HCT116 (cell line): Measurements from ENCODE around the gene PLA2R1. TPM values are rescaled to one million over a fixed set of nuclear protein-coding genes. Genes with fewer than 3 reads are reported as not detected.

ENCODE experiments used
- ATAC-seq: fragments of 200-7000 bp; cut with Tn5 transposase; 2 replicates; pipeline ENCODE4 v1.9.1; 2020; ENCODE audit warnings: mild to moderate bottlenecking, moderate library complexity
- BruUV-seq: library from RNA; stranded (reverse); fragments of 400-500 nt; replicated peaks from 2 replicates; lab custom pipeline; 2021; lab: Mats Ljungman, UMichigan
- CTCF ChIA-PET: fragments of 300-600 bp; sonication (Branson Sonifier 250); formaldehyde crosslinking; loops from one replicate; lab custom pipeline; 2021; ENCODE audit warnings: antibody characterized with exemption; lab: Charles Lee
- POLR2A ChIA-PET: fragments of 300-600, 350-600 bp; sonication (Branson Sonifier 250); formaldehyde crosslinking; loops from one replicate; lab custom pipeline; 2021; ENCODE audit warnings: antibody characterized with exemption; lab: Charles Lee
- RAD21 ChIA-PET, 2 experiments: fragments of 300-600 bp; sonication (Branson Sonifier 250); formaldehyde crosslinking; loops; one replicate each; lab custom pipeline; 2023; ENCODE audit warnings: low total read pairs in 2 of 2; ENCODE audit not compliant: uncharacterized antibody in 2 of 2, unreplicated experiment in 2 of 2, low non-redundant PET in 1 of 2; lab: Charles Lee
- DNase-seq: peaks from one replicate; pipeline ENCODE4 v3.0.0-alpha.2; 2010; ENCODE audit warnings: low read depth, low spot score
- H2AFZ ChIP-seq: fragments of 200-600 bp; shearing (Covaris generic), sonication (generic); 2 replicates; pipeline ENCODE4 v1.6.1; 2017; ENCODE audit warnings: low read depth, mixed run types, mixed read lengths, antibody characterized with exemption, low read length; ENCODE audit not compliant: poor library complexity, severe bottlenecking
- H3K27ac ChIP-seq: 2 replicates; pipeline ENCODE4 v1.5.1; 2012; ENCODE audit warnings: low read depth, low read length
- H3K27me3 ChIP-seq: fragments of 200-600 bp; sonication (generic); 2 replicates; pipeline ENCODE4 v1.6.1; 2016; ENCODE audit warnings: mixed run types, low read length, mixed read lengths; ENCODE audit not compliant: insufficient read depth
- H3K36me3 ChIP-seq, 2 experiments: fragments of 200-500 bp in 1 of 2; fragments of 200-600 bp in 1 of 2; sonication (Bioruptor generic) in 1 of 2; sonication (generic) in 1 of 2; 2 replicates each; pipeline versions ENCODE4 v1.5.1 to v1.6.1; 2014 to 2016; ENCODE audit warnings: low read length in 2 of 2, inconsistent platforms in 1 of 2, mixed read lengths in 1 of 2, mixed run types in 1 of 2; ENCODE audit not compliant: insufficient read depth in 2 of 2, control insufficient read depth in 1 of 2
- H3K4me1 ChIP-seq, 2 experiments: fragments of 200-600 bp in 1 of 2; sonication (generic) in 1 of 2; 2 replicates each; pipeline versions ENCODE4 v1.5.1 to v1.6.1; 2012 to 2017; ENCODE audit warnings: low read length in 2 of 2, inconsistent platforms in 1 of 2, mild to moderate bottlenecking in 1 of 2, mixed read lengths in 1 of 2, mixed run types in 1 of 2, moderate library complexity in 1 of 2; ENCODE audit not compliant: insufficient read depth in 2 of 2, control insufficient read depth in 1 of 2
- H3K4me2 ChIP-seq: fragments of 200-600 bp; sonication (generic); 2 replicates; pipeline ENCODE4 v1.6.1; 2017; ENCODE audit warnings: mixed run types, low read length, mixed read lengths
- H3K4me3 ChIP-seq, 2 experiments: fragments of 200-600 bp in 1 of 2; sonication (generic) in 1 of 2; replicated peaks in 1 of 2; 2 replicates each; pipeline ENCODE4 v1.5.1; 2011 to 2016; ENCODE audit warnings: low read length in 2 of 2, control low read depth in 1 of 2, low read depth in 1 of 2, mild to moderate bottlenecking in 1 of 2, mixed read lengths in 1 of 2, mixed run types in 1 of 2
- H3K79me2 ChIP-seq: fragments of 200-600 bp; sonication (generic); 2 replicates; pipeline ENCODE4 v1.6.1; 2017; ENCODE audit warnings: mild to moderate bottlenecking, mixed run types, low read length, moderate library complexity, mixed read lengths; ENCODE audit not compliant: insufficient read depth
- H3K9ac ChIP-seq: fragments of 200-600 bp; sonication (generic); 2 replicates; pipeline ENCODE4 v1.6.1; 2016; ENCODE audit warnings: low read length, mixed read lengths
- H3K9me2 ChIP-seq: fragments of 200-600 bp; sonication (generic), shearing (Covaris generic); 2 replicates; pipeline ENCODE4 v1.6.1; 2017; ENCODE audit warnings: mixed run types, mild to moderate bottlenecking, moderate library complexity; ENCODE audit not compliant: insufficient read depth
- H3K9me3 ChIP-seq, 2 experiments: fragments of 200-500 bp in 1 of 2; fragments of 200-600 bp in 1 of 2; sonication (Bioruptor generic) in 1 of 2; sonication (generic) in 1 of 2; 2 replicates each; pipeline ENCODE4 v1.6.1; 2014 to 2017; ENCODE audit warnings: low read length in 2 of 2, mixed read lengths in 2 of 2, inconsistent platforms in 1 of 2, low read depth in 1 of 2, mild to moderate bottlenecking in 1 of 2, mixed run types in 1 of 2, moderate library complexity in 1 of 2; ENCODE audit not compliant: control insufficient read depth in 1 of 2, insufficient read depth in 1 of 2
- H4K20me1 ChIP-seq: fragments of 200-600 bp; sonication (generic), shearing (Covaris generic); 2 replicates; pipeline ENCODE4 v1.6.1; 2017; ENCODE audit warnings: mixed run types, mild to moderate bottlenecking, moderate library complexity; ENCODE audit not compliant: insufficient read depth
- CEBPB ChIP-seq: IDR thresholded peaks from 2 replicates; pipeline ENCODE4 v1.6.1; 2012; ENCODE audit warnings: low read depth
- ELF1 ChIP-seq: IDR thresholded peaks from 2 replicates; pipeline ENCODE4 v1.6.1; 2012; ENCODE audit warnings: low read depth, borderline replicate concordance
- FOSL1 ChIP-seq: IDR thresholded peaks from 2 replicates; pipeline ENCODE4 v1.6.1; 2012; ENCODE audit warnings: low read depth
- POLR2AphosphoS5 ChIP-seq: IDR thresholded peaks from 2 replicates; pipeline ENCODE4 v1.6.1; 2011; ENCODE audit warnings: mild to moderate bottlenecking, low read depth, low read length, moderate library complexity
- SP1 ChIP-seq: IDR thresholded peaks from 2 replicates; pipeline ENCODE4 v1.6.1; 2012; ENCODE audit warnings: low read depth
- SRF ChIP-seq: IDR thresholded peaks from 2 replicates; pipeline ENCODE4 v1.6.1; 2012; ENCODE audit warnings: low read depth
- TCF7L2 ChIP-seq: IDR thresholded peaks from 2 replicates; pipeline ENCODE4 v1.7.0; 2011; ENCODE audit warnings: borderline replicate concordance, inconsistent platforms; ENCODE audit not compliant: insufficient read depth, insufficient read length; ENCODE audit errors: extremely low read depth
- ZFX ChIP-seq: fragments of 450-650 bp; IDR thresholded peaks from 2 replicates; pipeline ENCODE4 v1.6.1; 2017
- intact Hi-C: fragments of 100-400 bp; cut with micrococcal nuclease; formaldehyde crosslinking; loops from 2 replicates; pipeline ENCODE4 v1.10.0; 2022
- total RNA-seq: library from RNA; stranded (reverse); gene quantifications from one replicate; pipeline ENCODE4 v1.2.1, GENCODE V29; 2021; ENCODE audit not compliant: unreplicated experiment
- TF ChIP-seq, protein P1 (sequence below), 3 experiments: fragments of 200-600 bp in 1 of 3; sonication (generic) in 1 of 3; IDR thresholded peaks in 2 of 3; conservative IDR thresholded peaks in 1 of 3; 2 replicates each; pipeline ENCODE4 v1.5.1; 2012 to 2017; ENCODE audit warnings: low read depth in 2 of 3, low read length in 2 of 3, antibody characterized with exemption in 1 of 3, borderline replicate concordance in 1 of 3, control low read depth in 1 of 3, mild to moderate bottlenecking in 1 of 3, mixed read lengths in 1 of 3, mixed run types in 1 of 3, moderate library complexity in 1 of 3; ENCODE audit not compliant: insufficient read depth in 1 of 3
- TF ChIP-seq, protein P2 (sequence below): IDR thresholded peaks from 2 replicates; pipeline ENCODE4 v1.6.1; 2012; ENCODE audit warnings: low read depth

The PLA2R1 gene
- total RNA-seq, 1 experiment from 2014 or later = 0.34 TPM

DNA sequence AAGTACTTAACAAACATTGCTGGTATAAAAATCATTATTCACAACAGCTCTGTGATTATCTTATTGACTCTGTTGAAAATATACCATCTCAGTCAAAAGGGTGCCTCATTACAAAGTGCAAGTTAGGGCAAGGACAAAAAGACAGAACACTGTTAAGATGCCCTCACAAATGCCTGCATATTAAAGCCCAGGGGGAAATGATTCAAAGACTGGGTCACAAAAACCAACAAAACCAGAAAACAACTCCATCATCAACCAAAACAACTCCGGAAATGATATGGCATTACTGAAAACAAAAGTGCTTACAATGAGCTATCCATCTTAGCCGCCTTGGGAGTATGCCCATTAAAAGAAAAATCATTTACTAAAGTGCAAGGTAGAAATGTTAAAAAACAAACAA is 9.9 kb downstream of the PLA2R1 start:
- Histone ChIP-seq H2AFZ (no peak overlapping the region), H4K20me1 (no peaks in the 10 kb centered on the region), H3K4me3 (no peak overlapping the region), H3K79me2 (no peaks in the 10 kb centered on the region), H3K9me2 (no peaks in the 10 kb centered on the region), H3K4me1 (no peaks in the 10 kb centered on the region), H3K9ac (no peak overlapping the region), H3K4me2 (no peak overlapping the region), H3K27me3 (no peaks in the 10 kb centered on the region), H3K27ac (no peak overlapping the region), H3K9me3 (no peaks in the 10 kb centered on the region), H3K36me3 (no peaks in the 10 kb centered on the region)
- CTCF ChIA-PET = no interaction called here
- ATAC-seq (no peak), DNase-seq (no peak)
- POLR2A ChIA-PET = no interaction called here
- TF ChIP-seq, protein P1, sequence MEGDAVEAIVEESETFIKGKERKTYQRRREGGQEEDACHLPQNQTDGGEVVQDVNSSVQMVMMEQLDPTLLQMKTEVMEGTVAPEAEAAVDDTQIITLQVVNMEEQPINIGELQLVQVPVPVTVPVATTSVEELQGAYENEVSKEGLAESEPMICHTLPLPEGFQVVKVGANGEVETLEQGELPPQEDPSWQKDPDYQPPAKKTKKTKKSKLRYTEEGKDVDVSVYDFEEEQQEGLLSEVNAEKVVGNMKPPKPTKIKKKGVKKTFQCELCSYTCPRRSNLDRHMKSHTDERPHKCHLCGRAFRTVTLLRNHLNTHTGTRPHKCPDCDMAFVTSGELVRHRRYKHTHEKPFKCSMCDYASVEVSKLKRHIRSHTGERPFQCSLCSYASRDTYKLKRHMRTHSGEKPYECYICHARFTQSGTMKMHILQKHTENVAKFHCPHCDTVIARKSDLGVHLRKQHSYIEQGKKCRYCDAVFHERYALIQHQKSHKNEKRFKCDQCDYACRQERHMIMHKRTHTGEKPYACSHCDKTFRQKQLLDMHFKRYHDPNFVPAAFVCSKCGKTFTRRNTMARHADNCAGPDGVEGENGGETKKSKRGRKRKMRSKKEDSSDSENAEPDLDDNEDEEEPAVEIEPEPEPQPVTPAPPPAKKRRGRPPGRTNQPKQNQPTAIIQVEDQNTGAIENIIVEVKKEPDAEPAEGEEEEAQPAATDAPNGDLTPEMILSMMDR (IDR thresholded peaks at IDR 0.05 in 2 of 3, conservative IDR thresholded peaks at IDR 0.05 in 1 of 3; ENCODE audit: borderline replicate concordance in 1 of 3, insufficient read depth in 1 of 3, low read depth in 2 of 3, low read length in 2 of 3) = no peak
- TF ChIP-seq CEBPB = no peak
- TF ChIP-seq TCF7L2 = no peak
- TF ChIP-seq SP1 = no peak
- no peak for TF ChIP-seq SRF
- TF ChIP-seq FOSL1 = no peak
- TF ChIP-seq, protein P2, sequence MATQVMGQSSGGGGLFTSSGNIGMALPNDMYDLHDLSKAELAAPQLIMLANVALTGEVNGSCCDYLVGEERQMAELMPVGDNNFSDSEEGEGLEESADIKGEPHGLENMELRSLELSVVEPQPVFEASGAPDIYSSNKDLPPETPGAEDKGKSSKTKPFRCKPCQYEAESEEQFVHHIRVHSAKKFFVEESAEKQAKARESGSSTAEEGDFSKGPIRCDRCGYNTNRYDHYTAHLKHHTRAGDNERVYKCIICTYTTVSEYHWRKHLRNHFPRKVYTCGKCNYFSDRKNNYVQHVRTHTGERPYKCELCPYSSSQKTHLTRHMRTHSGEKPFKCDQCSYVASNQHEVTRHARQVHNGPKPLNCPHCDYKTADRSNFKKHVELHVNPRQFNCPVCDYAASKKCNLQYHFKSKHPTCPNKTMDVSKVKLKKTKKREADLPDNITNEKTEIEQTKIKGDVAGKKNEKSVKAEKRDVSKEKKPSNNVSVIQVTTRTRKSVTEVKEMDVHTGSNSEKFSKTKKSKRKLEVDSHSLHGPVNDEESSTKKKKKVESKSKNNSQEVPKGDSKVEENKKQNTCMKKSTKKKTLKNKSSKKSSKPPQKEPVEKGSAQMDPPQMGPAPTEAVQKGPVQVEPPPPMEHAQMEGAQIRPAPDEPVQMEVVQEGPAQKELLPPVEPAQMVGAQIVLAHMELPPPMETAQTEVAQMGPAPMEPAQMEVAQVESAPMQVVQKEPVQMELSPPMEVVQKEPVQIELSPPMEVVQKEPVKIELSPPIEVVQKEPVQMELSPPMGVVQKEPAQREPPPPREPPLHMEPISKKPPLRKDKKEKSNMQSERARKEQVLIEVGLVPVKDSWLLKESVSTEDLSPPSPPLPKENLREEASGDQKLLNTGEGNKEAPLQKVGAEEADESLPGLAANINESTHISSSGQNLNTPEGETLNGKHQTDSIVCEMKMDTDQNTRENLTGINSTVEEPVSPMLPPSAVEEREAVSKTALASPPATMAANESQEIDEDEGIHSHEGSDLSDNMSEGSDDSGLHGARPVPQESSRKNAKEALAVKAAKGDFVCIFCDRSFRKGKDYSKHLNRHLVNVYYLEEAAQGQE = no peak
- TF ChIP-seq ZFX = no peak
- no peak for TF ChIP-seq ELF1
- no peak for TF ChIP-seq POLR2AphosphoS5
- intact Hi-C loops = no loop called here
- no TSS peak for BruUV-seq
- RAD21 ChIA-PET = no interaction called here
